HG03280 (cell line): Measurements from ENCODE around the gene ZNF646.
"Not testable (repeated sequence)": the region's sequence is repeated elsewhere in the genome, so short reads cannot be mapped to it uniquely, and the experiment has no call there.

Source experiments
- ATAC-seq: cut with Tn5 transposase; IDR thresholded peaks from one replicate; pipeline ENCODE4 v1.9.1; 2021; ENCODE audit warnings: mild to moderate bottlenecking, moderate library complexity; ENCODE audit not compliant: unreplicated experiment

Gene ZNF646

GRCh38 chr16:31083081-31083480 is 8.9 kb downstream of the ZNF646 start:
- no peak for ATAC-seq

- ATAC-seq = no peak
Measured at GRCh38 chr16:31083556-31083955, 9.3 kb downstream of the ZNF646 start.

- no peak for ATAC-seq
Measured at GRCh38 chr16:31083981-31084380, 9.8 kb downstream of the ZNF646 start.

- no peak for ATAC-seq
Measured at GRCh38 chr16:31084584-31085302, 10.5 kb downstream of the ZNF646 start.

GRCh38 chr16:31085411-31085810 is 11.2 kb downstream of the ZNF646 start:
- ATAC-seq = no peak

GRCh38 chr16:31085873-31086628 is 11.8 kb downstream of the ZNF646 start:
- no peak for ATAC-seq

GRCh38 chr16:31086629-31086906 is 12.3 kb downstream of the ZNF646 start:
- no peak for ATAC-seq

GRCh38 chr16:31087481-31087880 is 13.3 kb downstream of the ZNF646 start:
- ATAC-seq = no peak

- no peak for ATAC-seq
Measured at GRCh38 chr16:31087971-31088370, 13.7 kb downstream of the ZNF646 start.

- ATAC-seq = no peak
Measured at GRCh38 chr16:31088459-31089183, 14.4 kb downstream of the ZNF646 start, which contains the start of gene PRSS53. PRSS53 (minus strand) TSS chr16:31088943; CDS start chr16:31088809, 134 bp downstream.

- ATAC-seq = no peak
Measured at GRCh38 chr16:31089199-31089598, 15.0 kb downstream of the ZNF646 start.

- no peak for ATAC-seq
Measured at GRCh38 chr16:31090540-31090939, 16.3 kb downstream of the ZNF646 start.

GRCh38 chr16:31092330-31092729 is 18.1 kb downstream of the ZNF646 start:
- ATAC-seq = no peak

- no peak for ATAC-seq
Measured at GRCh38 chr16:31093132-31093703, 19.0 kb downstream of the ZNF646 start.

- peak; percentile 7 for ATAC-seq
Measured at GRCh38 chr16:31094088-31094423, 19.8 kb downstream of the ZNF646 start.

GRCh38 chr16:31094424-31095120 is 20.4 kb downstream of the ZNF646 start, which contains the start of gene VKORC1:
VKORC1 (minus strand) TSS chr16:31094797; CDS start chr16:31094729, 68 bp downstream.
- peak; percentile 79 for ATAC-seq

GRCh38 chr16:31099860-31100638 is 25.8 kb downstream of the ZNF646 start:
- ATAC-seq = no peak

GRCh38 chr16:31100876-31101641 is 26.8 kb downstream of the ZNF646 start:
- not testable (repeated sequence) for ATAC-seq

- no peak for ATAC-seq
Measured at GRCh38 chr16:31105677-31106213, 31.5 kb downstream of the ZNF646 start.
